HG03139 (cell line): Measurements from ENCODE around the gene RNF10.
"Not testable (repeated sequence)": the region's sequence is repeated elsewhere in the genome, so short reads cannot be mapped to it uniquely, and the experiment has no call there.

Source experiments
- ATAC-seq: cut with Tn5 transposase; IDR thresholded peaks from one replicate; pipeline ENCODE4 v1.9.1; 2021; ENCODE audit not compliant: unreplicated experiment

Gene RNF10

DNA sequence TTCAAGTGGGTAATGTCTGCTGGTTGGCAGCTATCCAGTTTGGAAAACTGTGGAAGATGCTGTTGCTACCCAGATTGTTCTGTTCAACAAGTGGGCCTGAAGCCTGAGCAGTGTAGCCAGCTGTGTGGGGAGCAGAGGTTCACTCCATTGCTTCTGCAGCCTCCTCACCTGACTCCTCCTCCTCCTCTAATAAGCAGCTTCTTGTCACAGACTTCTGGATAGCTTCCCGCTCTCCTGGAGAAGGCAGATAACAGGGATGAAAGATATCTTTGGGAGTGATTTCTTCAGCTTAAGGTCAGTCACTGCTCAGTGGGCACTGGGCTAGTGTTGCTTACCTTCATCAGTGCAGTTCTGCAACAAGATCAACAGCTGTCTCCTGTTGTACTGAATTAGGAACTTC, 45.0 kb downstream of the RNF10 start:
- no peak for ATAC-seq

DNA sequence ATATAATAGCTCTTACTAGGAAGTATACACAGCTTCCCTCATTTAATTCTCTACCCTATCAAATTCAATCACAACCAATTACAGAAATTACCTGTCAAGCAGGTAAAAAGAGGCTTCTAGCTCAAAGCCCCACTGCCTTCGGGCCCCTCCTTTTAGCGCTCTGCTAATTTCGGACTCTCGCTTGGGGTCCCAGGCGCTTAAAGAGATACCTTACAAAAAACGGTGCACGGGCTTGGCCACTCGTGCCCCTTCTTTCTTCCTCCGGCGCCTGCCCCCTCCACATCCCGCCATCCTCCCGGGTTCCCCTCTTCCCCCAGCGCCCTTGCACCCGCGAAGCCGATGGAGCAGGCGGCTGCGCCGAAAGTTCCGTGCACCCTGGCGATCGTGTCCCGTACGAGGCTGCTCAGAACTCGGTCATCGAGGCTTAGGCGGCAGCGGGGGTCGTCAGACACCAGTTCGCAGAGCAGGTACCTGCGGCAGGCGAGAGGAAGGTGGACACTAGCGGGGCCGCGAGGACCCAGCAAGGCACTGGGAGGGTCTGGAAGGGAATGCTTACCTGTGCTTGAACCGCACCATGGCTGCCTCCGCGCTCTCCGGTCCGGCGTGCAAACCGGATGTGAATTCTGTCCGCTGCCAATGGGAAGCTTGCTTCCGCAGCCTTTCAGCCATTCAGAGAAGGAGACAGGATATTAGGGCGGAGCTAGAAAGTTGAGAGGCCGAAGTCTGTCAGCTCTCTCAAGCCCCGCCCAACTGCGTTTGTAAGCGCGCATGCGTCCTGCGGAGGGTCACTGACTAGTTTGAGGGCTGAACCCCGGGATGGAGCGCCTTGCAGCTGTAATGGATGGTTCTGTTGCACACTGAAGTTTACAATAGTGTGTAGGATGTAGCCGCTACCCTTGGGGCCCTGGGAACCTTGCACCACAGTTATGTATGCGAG, 46.9 kb downstream of the RNF10 start, which contains the start of gene POP5:
Gene POP5 (minus strand): TSS at position 616 of the 937 bp plus-strand sequence. CDS start 40 bp downstream, at position 576.
- peak; percentile 82 for ATAC-seq

DNA sequence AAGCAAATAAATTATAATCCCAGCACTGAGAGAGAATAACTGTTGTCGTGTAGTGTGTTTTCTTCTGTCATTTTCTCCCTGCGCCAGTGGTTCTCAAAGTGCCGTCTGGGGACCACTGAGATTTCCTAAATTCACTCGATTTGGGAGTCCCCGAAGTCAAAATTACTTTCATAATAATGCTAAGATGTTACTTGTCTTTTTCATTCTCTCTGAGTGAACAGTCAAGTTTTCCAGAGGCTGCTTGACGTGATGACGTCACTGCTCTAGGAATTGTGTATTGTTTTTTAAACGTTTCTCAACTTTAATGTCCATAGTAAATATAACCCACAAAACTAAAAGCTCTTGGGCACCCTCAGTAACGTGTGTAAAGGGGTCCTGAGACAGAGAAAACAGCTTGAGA, 47.8 kb downstream of the RNF10 start:
- ATAC-seq: no peak

GRCh38 chr12:120583478-120584030, 49.4 kb downstream of the RNF10 start:
- ATAC-seq: no peak

GRCh38 chr12:120584343-120585149, 50.4 kb downstream of the RNF10 start:
- ATAC-seq: no peak

DNA sequence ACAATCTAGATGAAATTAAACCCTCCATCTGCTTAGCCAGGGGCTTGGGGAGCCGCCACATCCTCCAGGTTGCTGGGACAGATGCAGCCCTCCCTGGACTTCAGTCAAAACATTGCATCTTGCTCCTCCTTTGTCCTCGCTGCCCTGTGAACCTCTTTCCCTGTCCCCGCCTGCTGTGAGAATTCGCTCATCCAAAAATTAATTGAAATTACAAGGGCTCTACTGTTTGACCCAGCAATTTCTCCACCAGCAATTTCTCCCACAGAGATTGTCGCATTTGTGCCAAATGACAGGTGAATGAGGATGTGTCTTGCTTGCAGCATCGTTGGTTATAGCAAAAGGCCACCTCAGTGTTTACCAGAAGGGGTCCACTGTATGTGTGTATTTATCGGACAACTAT, 52.0 kb downstream of the RNF10 start:
- ATAC-seq: no peak

GRCh38 chr12:120586860-120587259, 52.7 kb downstream of the RNF10 start:
- ATAC-seq: no peak

DNA sequence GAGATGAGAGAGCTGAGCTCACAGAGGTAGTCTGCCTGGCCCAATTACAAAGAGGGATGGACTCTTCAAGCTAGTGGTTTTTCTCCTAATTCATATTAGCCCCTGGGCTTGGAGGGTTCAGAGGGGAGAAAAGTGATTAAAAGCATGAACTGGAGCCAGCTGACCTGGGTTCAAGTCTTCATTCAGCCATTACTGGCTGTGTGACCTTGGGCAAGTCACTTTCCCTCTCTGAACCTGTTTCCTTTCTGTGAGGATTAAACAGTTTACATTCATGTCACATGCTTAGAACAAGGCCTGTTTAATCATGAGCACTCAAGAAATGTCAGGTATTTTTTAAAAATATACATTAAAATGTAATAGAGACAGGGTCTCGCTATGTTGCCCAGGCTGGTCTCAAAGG, 54.2 kb downstream of the RNF10 start:
- no peak for ATAC-seq

DNA sequence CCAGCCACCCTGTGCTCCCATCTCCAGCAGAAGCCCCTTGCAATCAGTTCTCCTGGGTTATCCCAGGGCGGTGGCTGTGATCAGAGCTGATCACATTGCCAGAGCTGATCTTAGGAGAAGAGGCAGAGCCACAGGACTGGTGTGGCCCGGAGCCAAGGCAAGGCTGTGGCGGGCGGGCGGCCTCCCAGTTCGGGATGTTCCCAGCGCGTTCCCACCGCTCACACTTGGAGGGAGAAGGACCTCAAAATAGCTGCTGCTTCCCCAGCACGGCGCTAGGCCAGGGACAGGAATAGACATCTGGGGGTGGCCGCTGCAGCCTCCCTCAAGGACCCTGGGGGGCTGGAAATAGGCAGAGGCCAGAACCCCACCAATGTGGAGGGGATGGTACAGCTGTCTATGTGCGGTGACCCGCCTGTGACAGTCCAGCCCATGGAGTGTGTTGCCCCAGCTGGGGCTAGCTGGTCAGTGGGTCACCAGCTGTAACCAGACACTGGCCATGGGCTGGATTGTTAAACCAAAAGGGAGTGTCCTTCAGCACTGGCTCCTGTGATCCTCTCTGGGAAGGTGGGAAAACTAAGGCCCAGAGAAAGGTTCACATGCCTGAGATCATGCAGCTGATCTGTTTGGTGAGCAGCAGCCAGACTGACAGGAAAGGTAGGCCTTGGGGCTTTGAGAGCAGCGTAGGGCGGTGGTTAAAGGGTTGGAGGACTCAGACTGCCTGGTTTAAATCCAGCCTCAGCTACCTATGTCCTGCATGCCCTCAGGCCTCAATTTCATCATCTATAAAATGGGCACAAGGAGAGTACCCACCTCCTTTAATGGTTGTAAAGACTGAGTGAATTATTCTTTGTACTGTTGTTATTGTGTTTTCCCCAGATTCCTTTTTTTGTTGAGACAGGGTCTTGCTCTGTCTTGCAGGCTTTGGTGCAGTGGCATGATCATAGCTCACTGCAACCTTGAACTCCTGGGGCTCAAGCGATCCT, 55.1 kb downstream of the RNF10 start:
- ATAC-seq: no peak

GRCh38 chr12:120590741-120591407, 56.7 kb downstream of the RNF10 start:
- no peak for ATAC-seq

GRCh38 chr12:120592121-120593049, 58.2 kb downstream of the RNF10 start:
- no peak for ATAC-seq

- no peak for ATAC-seq
These were observed 62.7 kb downstream of the RNF10 start for GRCh38 chr12:120596901-120597300.

DNA sequence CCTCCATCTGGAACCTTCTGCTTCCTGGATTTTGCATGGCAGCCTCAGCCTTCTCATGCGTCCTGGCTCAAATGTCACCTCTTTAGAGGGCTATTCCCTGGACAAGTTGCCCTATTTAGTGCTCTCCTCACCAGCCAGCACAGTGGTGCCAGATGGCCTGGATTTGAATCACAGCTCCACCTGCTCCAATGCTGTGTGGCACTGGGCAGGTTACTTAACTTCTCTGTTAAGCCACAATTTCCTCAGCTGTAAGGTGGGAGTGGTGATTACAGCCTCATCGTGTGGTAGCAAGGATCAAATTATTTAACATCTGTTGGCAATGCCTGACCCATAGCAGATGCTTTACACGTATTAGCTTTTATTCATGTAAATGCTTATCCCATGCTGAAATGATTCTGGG, 63.7 kb downstream of the RNF10 start:
- no peak for ATAC-seq

DNA sequence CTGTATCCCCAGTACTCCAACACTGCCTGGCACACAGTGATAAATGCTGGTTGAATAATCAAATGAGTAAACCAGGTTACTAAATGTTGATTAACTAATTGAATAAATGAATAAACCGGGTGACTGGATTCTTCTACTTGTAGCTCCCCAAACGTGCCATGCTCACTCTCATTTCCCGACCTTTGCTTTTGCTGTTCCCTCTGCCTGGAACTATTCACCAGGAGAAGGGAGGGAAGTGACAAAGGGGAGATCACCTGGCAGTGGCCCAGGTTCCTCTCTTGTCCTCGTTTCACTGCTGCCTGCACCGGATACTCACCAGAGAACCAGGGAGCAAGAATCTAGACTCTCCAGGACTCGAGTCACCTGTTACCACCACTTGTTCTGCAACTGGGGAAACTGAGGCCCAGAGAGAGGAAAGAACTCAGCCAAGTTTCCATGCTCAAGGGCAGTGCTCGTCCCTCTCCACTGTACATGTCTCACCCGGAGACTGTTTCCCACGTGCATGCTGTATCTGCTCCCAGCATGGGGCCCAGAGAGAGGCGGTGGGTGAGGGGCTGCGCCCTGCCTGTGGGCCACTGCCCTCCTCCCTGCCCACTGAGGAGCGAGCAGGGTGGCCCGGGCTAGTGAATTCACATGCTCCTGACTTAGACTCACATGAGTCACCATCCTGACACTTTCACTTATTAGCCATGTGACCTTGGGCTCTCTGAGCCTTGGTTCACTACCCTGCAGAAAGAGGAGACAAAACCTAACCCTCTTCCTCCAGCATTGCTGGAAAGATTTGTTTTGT, 64.7 kb downstream of the RNF10 start:
- no peak for ATAC-seq

DNA sequence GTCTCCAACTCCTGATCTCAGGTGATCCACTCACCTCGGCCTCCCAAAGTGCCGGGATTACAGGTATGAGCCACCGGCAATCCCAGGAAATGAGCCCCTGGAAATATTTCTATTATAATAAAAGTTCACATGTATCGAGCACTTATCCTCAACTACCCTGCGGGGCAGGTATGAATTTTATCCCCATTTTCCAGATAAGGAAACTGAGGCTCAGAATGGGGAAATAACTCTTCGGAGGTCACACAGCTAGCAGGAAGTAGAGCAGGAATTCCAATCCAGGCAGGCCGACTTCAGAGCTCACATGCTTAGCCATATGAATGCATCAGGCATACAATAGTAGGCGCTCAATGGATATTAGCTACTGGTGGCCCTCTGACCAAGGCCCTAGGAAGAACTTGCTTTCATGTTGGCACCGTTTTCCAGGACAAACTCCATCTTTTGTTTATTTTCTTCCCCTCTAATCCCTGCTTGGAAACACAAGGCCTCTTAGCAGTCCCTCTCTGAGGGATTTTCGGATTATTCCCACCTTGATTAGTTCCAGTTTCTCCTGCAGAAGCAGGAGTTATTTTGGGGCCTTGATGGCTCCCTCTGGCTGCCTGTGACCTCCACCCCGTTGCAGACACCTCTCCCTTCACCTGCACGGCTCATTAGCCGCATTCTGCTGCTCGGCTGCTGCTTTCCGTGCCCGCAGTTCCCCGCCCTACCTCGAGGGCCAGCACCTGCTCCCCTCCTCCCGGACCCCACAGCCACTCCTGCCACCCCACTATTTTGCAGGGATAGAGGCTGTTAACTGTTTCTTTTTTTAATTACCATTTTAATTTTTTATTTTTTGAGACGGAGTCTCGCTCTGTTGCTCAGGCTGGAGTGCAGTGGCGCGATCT, 65.8 kb downstream of the RNF10 start:
- no peak for ATAC-seq

DNA sequence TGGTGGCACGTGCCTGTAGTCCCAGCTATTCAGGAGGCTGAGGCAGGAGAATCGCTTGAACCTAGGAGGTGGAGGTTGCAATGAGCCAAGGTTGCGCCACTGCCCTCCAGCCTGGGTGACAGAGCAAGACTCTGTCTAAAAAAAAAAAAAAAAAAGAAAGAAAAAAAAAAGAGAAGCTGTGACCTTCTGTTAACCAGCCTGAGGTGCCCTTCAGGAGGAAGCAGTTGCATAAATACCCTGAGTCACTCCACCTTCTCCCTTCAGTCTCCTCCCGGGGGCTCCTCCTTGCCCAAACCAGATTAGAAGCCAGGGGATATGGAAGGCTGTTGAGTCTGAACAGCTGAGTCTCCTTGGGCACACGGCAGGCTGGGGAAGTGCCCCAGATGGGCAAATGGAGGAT, 68.3 kb downstream of the RNF10 start:
- not testable (repeated sequence) for ATAC-seq

DNA sequence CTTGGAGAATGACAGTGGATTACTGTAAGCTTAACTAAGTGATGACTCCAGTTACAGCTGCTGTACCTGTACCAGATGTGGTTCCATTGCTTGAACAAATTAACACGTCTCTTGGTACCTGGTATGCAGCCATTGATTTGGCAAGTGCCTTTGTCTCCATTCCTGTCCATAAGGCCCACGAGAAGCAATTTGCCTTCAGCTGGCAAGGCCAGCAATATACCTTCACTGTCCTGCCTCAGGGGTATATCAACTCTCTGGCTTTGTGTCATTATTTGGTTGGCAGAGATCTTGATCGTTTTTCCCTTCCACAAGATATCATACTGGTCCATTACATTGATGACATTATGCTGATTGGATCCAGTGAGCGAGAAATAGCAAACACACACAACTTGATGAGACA, 76.4 kb downstream of the RNF10 start:
- no peak for ATAC-seq
